Neuronal stem cell (in vitro differentiated cells): ENCODE data around the gene WDHD1. TPM values are rescaled to one million over a fixed set of nuclear protein-coding genes. Genes with fewer than 3 reads are reported as not detected.

Source experiments
- DNase-seq: peaks from one replicate; pipeline ENCODE4 v3.0.0-alpha.2; 2013; ENCODE audit warnings: low spot score
- H2AFZ ChIP-seq: one replicate; pipeline ENCODE4 v1.6.1; 2013; ENCODE audit warnings: mild to moderate bottlenecking, low read length, inconsistent platforms
- H2AK5ac ChIP-seq: 2 replicates; pipeline ENCODE4 v1.6.1; 2013; ENCODE audit warnings: low read depth, mild to moderate bottlenecking, inconsistent platforms, low read length, moderate library complexity, mixed read lengths
- H2BK120ac ChIP-seq: 2 replicates; pipeline ENCODE4 v1.6.1; 2013; ENCODE audit warnings: low read depth, mild to moderate bottlenecking, inconsistent platforms, low read length, moderate library complexity, mixed read lengths
- H2BK12ac ChIP-seq: one replicate; pipeline ENCODE4 v1.6.1; 2013; ENCODE audit warnings: low read length, inconsistent platforms
- H2BK15ac ChIP-seq: 2 replicates; pipeline ENCODE4 v1.6.1; 2013; ENCODE audit warnings: mild to moderate bottlenecking, low read length, inconsistent platforms, mixed read lengths
- H2BK5ac ChIP-seq: one replicate; pipeline ENCODE4 v1.6.1; 2013; ENCODE audit warnings: inconsistent platforms, mild to moderate bottlenecking, low read length, moderate library complexity
- H3K14ac ChIP-seq: one replicate; pipeline ENCODE4 v1.6.1; 2013; ENCODE audit warnings: low read length, inconsistent platforms
- H3K18ac ChIP-seq: 2 replicates; pipeline ENCODE4 v1.6.1; 2013; ENCODE audit warnings: low read length, inconsistent platforms
- H3K23ac ChIP-seq: 2 replicates; pipeline ENCODE4 v1.6.1; 2013; ENCODE audit warnings: low read depth, mild to moderate bottlenecking, mixed read lengths, low read length, inconsistent platforms; ENCODE audit not compliant: poor library complexity
- H3K27ac ChIP-seq: replicated peaks from 3 replicates; pipeline ENCODE4 v1.5.1; 2013; ENCODE audit warnings: low read length, inconsistent platforms
- H3K27me3 ChIP-seq, 3 experiments: 2 replicates each; pipeline ENCODE4 v1.6.1; 2013; ENCODE audit warnings: low read length in 3 of 3, mild to moderate bottlenecking in 2 of 3, inconsistent platforms in 1 of 3, low read depth in 1 of 3, mixed read lengths in 1 of 3, moderate library complexity in 1 of 3; ENCODE audit not compliant: control insufficient read depth in 3 of 3, insufficient read depth in 3 of 3
- H3K36me3 ChIP-seq, 2 donors: replicated peaks in 1 of 2; 2 replicates each; pipeline ENCODE4 v1.6.1; 2013; ENCODE audit warnings: low read length in 2 of 2; ENCODE audit not compliant: control insufficient read depth in 2 of 2, insufficient read depth in 2 of 2
- H3K4ac ChIP-seq: 2 replicates; pipeline ENCODE4 v1.6.1; 2013; ENCODE audit warnings: inconsistent platforms, mild to moderate bottlenecking, low read length, moderate library complexity
- H3K4me1 ChIP-seq, 2 donors: 1 replicate in 1 of 2; 2 replicates in 1 of 2; pipeline ENCODE4 v1.6.1; 2013; ENCODE audit warnings: low read length in 2 of 2, low read depth in 1 of 2; ENCODE audit not compliant: control insufficient read depth in 2 of 2, insufficient read depth in 1 of 2
- H3K4me2 ChIP-seq: one replicate; pipeline ENCODE4 v1.6.1; 2013; ENCODE audit warnings: mild to moderate bottlenecking, low read length, inconsistent platforms; ENCODE audit not compliant: insufficient read depth, poor library complexity, severe bottlenecking
- H3K4me3 ChIP-seq, 2 donors: 2 replicates each; pipeline ENCODE4 v1.5.1; 2013; ENCODE audit warnings: low read length in 2 of 2, mild to moderate bottlenecking in 2 of 2, inconsistent platforms in 1 of 2, moderate library complexity in 1 of 2
- H3K79me1 ChIP-seq: one replicate; pipeline ENCODE4 v1.6.1; 2013; ENCODE audit warnings: low read depth, mild to moderate bottlenecking, inconsistent platforms, low read length, moderate library complexity
- H3K9ac ChIP-seq: one replicate; pipeline ENCODE4 v1.6.1; 2013; ENCODE audit warnings: mild to moderate bottlenecking, low read depth, low read length, inconsistent platforms; ENCODE audit not compliant: poor library complexity
- H3K9me3 ChIP-seq, 2 donors: replicated peaks in 1 of 2; 2 replicates each; pipeline versions ENCODE3 to v1.6.1; 2013; ENCODE audit warnings: low read length in 2 of 2, mild to moderate bottlenecking in 2 of 2, inconsistent platforms in 1 of 2, low read depth in 1 of 2, mixed read lengths in 1 of 2, moderate library complexity in 1 of 2; ENCODE audit not compliant: control insufficient read depth in 2 of 2, insufficient read depth in 1 of 2
- H4K8ac ChIP-seq: one replicate; pipeline ENCODE4 v1.6.1; 2013; ENCODE audit warnings: low read depth, mild to moderate bottlenecking, inconsistent platforms, low read length, moderate library complexity
- H4K91ac ChIP-seq: one replicate; pipeline ENCODE4 v1.6.1; 2013; ENCODE audit warnings: low read length, low read depth, mild to moderate bottlenecking, inconsistent platforms; ENCODE audit not compliant: poor library complexity
- WGBS, 2 donors: extraction: QIAGEN DNeasy Blood & Tissue Kit; methylation state at CpG; one replicate each; pipeline ENCODE4 v1.1.7; 2013; ENCODE audit warnings: missing lambda C conversion rate in 2 of 2, mixed read lengths in 1 of 2; ENCODE audit not compliant: insufficient read length in 2 of 2, insufficient replicate concordance in 1 of 2; ENCODE audit errors: extremely low coverage in 2 of 2; 5-methylcytosine and 5-hydroxymethylcytosine counted together
- polyA plus RNA-seq, 2 experiments: library from polyadenylated mRNA; stranded (reverse); fragments of 200-250 nt; gene quantifications; one replicate each; pipeline ENCODE4 v1.2.3, GENCODE V29; 2013

The WDHD1 gene
- polyA plus RNA-seq (2013, experiment 1 of 2), result 30.3 TPM
- polyA plus RNA-seq (2013, experiment 2 of 2), result 31.4 TPM

GRCh38 chr14:55026793-55027561 is at the start of gene WDHD1, which contains the start of gene SOCS4:
Gene WDHD1, minus strand, starts transcription at chr14:55027099. Its CDS starts 312 bp downstream, at chr14:55026787.
Gene SOCS4, plus strand, starts transcription at chr14:55027236. Its CDS starts 15,806 bp downstream, at chr14:55043042.
- H3K9me3 ChIP-seq, result no peaks in the 10 kb centered on the region
- H2AK5ac ChIP-seq, result no peak within 1 kb of the TSS
- no peaks in the 10 kb centered on the region for H3K27me3 ChIP-seq
- no CpG with 5 or more reads among the region's 56 CpGs for WGBS, 2 donors
- peak; percentile 90 for DNase-seq
- no peak within 1 kb of the TSS for H3K14ac ChIP-seq
- no peaks in the 10 kb centered on the region for H3K79me1 ChIP-seq
- peak within 1 kb of the TSS; percentile 86 for H3K23ac ChIP-seq
- H3K36me3 ChIP-seq, result peaks cover 2 to 35% of the 10 kb centered on the region in 2 donors
- H4K91ac ChIP-seq, result no peak within 1 kb of the TSS
- H2BK12ac ChIP-seq, result no peak within 1 kb of the TSS
- H3K4ac ChIP-seq, result no peak within 1 kb of the TSS
- no peak within 1 kb of the TSS for H2BK15ac ChIP-seq
- H4K8ac ChIP-seq, result no peak within 1 kb of the TSS
- H3K9ac ChIP-seq, result peak within 1 kb of the TSS; percentile 93
- peak within 1 kb of the TSS; percentile 78 for H3K4me2 ChIP-seq
- H3K4me1 ChIP-seq, result peaks cover 5 to 10% of the 10 kb centered on the region in 2 donors
- H3K4me3 ChIP-seq, result peak within 1 kb of the TSS; percentile 71 to 94
- H3K18ac ChIP-seq, result peak within 1 kb of the TSS; percentile 96
- peak within 1 kb of the TSS; percentile 90 for H2AFZ ChIP-seq
- H2BK5ac ChIP-seq, result no peak within 1 kb of the TSS
- H2BK120ac ChIP-seq, result no peak within 1 kb of the TSS
- peak within 1 kb of the TSS; percentile 84 for H3K27ac ChIP-seq

DNA sequence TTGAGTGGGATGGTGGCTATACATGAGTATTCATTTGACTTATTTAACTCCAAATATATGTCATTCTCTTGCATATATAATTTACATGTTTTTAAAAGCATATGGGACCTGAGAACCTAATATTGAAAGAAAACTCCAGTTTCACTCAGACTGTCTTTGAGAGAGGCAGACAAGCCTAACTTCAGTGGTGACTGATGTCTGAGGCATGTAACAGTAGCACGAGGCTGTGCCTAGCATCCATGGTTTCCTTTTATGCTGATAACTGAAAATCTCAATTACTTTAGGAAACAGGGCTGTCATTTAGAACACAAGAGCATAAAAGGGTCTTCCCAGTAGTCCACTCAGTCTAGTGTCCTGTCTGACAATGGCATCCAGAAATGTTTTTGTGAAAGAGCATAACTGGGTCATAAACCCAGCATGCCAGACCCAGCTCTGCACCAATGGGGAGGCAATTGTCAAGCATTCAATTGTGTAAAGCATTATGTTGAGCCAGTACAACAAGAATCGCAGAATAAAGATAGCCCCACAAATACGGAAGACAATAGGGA is 48.8 kb upstream of the WDHD1 start:
- Histone ChIP-seq H3K79me1 (no peaks in the 10 kb centered on the region), H3K14ac (no peak overlapping the region), H3K18ac (no peak overlapping the region), H3K27ac (no peak overlapping the region), H3K36me3 (no peaks in the 10 kb centered on the region), H4K8ac (no peak overlapping the region), H3K9ac (no peak overlapping the region), H2BK15ac (no peak overlapping the region), H3K23ac (no peak overlapping the region), H4K91ac (no peak overlapping the region), H2BK12ac (no peak overlapping the region), H2BK120ac (no peak overlapping the region), H2AK5ac (no peak overlapping the region), H3K4ac (no peak overlapping the region), H3K4me2 (no peak overlapping the region), H2AFZ (no peak overlapping the region), H3K27me3 (no peaks in the 10 kb centered on the region), H3K4me3 (no peak overlapping the region), H2BK5ac (no peak overlapping the region), H3K9me3 (no peaks in the 10 kb centered on the region), H3K4me1 (peaks cover 10 to 22% of the 10 kb centered on the region in 2 donors)
- no peak for DNase-seq
- no CpG with 5 or more reads among the region's 3 CpGs for WGBS, 2 donors

DNA sequence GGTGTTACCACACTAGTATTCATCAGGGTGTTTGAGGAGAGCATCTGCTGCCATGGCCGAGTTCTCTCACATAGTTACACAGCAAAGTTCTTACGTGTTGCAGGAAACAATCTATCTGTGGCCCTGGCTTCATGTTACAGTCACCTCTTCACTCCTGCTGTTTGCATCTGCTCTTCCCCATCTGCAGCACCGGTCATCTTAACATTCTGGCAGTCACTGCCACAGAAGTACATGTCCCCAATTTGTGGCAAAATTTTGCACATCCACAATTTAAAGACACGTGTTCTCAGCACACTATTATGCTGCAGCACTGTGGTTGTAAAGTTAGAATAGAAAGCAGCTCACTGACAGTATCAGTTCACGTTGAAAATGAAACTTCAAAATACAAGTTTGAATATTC is 47.8 kb upstream of the WDHD1 start:
- Histone ChIP-seq H3K14ac (no peak overlapping the region), H3K9ac (no peak overlapping the region), H3K27ac (no peak overlapping the region), H2BK12ac (no peak overlapping the region), H3K36me3 (peaks cover 0 to 6% of the 10 kb centered on the region in 2 donors), H3K4ac (no peak overlapping the region), H3K27me3 (no peaks in the 10 kb centered on the region), H2AFZ (no peak overlapping the region), H3K9me3 (no peaks in the 10 kb centered on the region), H3K4me2 (no peak overlapping the region), H3K23ac (no peak overlapping the region), H2BK120ac (no peak overlapping the region), H2AK5ac (no peak overlapping the region), H4K8ac (no peak overlapping the region), H3K4me1 (peaks cover 10 to 22% of the 10 kb centered on the region in 2 donors), H4K91ac (no peak overlapping the region), H3K79me1 (no peaks in the 10 kb centered on the region), H3K18ac (no peak overlapping the region), H3K4me3 (no peak overlapping the region), H2BK5ac (no peak overlapping the region), H2BK15ac (no peak overlapping the region)
- no CpG with 5 or more reads among the region's 5 CpGs for WGBS, 2 donors
- DNase-seq, result no peak

DNA sequence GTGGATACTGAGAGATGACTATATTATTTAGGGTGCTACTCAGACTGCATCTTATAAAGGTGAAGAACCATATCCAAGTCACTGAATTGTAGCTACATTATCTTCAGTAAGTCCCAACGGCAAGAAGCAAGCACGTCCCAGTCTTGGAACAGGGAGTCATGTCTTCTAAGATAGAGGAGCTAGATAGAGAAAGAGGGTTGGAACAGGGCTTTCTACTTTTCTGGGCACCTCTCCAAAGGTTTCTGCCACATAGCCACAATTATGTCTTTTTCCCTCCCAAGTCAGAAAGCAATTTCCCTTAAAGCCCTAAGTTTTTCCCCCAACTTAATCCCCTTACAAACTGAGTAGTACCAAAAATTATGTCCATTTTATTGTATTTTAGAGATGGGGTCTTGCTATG is 47.0 kb upstream of the WDHD1 start:
- no peak overlapping the region for H2BK15ac ChIP-seq
- peaks cover 10 to 22% of the 10 kb centered on the region in 2 donors for H3K4me1 ChIP-seq
- no peak overlapping the region for H3K18ac ChIP-seq
- no peak overlapping the region for H2BK120ac ChIP-seq
- no peaks in the 10 kb centered on the region for H3K79me1 ChIP-seq
- H3K4me3 ChIP-seq, result no peak overlapping the region
- peaks cover 0 to 14% of the 10 kb centered on the region in 2 donors for H3K36me3 ChIP-seq
- H3K14ac ChIP-seq, result no peak overlapping the region
- no peak overlapping the region for H2AFZ ChIP-seq
- no peak overlapping the region for H2BK12ac ChIP-seq
- H3K27ac ChIP-seq, result no peak overlapping the region
- H3K4ac ChIP-seq, result no peak overlapping the region
- H3K9ac ChIP-seq, result no peak overlapping the region
- H2BK5ac ChIP-seq, result no peak overlapping the region
- no peak overlapping the region for H3K4me2 ChIP-seq
- no CpG with 5 or more reads among the region's 2 CpGs for WGBS, 2 donors
- H3K9me3 ChIP-seq, result no peaks in the 10 kb centered on the region
- H3K27me3 ChIP-seq, result no peaks in the 10 kb centered on the region
- no peak overlapping the region for H4K8ac ChIP-seq
- H4K91ac ChIP-seq, result no peak overlapping the region
- H2AK5ac ChIP-seq, result no peak overlapping the region
- no peak overlapping the region for H3K23ac ChIP-seq
- no peak for DNase-seq
